PC-9 (cell line): Measurements from ENCODE around the gene CCDC170.

Experiments
- EZH2 ChIP-seq: fragments of 200-600 bp; sonication (generic); IDR thresholded peaks from 2 replicates; pipeline ENCODE4 v1.8.0; 2017; ENCODE audit warnings: antibody characterized with exemption, low read depth
- TF ChIP-seq, protein P1 (sequence below): fragments of 200-600 bp; sonication (generic); conservative IDR thresholded peaks from 2 replicates; pipeline ENCODE4 v1.6.1; 2017; ENCODE audit warnings: mixed run types, antibody characterized with exemption, mild to moderate bottlenecking, moderate library complexity

DNA sequence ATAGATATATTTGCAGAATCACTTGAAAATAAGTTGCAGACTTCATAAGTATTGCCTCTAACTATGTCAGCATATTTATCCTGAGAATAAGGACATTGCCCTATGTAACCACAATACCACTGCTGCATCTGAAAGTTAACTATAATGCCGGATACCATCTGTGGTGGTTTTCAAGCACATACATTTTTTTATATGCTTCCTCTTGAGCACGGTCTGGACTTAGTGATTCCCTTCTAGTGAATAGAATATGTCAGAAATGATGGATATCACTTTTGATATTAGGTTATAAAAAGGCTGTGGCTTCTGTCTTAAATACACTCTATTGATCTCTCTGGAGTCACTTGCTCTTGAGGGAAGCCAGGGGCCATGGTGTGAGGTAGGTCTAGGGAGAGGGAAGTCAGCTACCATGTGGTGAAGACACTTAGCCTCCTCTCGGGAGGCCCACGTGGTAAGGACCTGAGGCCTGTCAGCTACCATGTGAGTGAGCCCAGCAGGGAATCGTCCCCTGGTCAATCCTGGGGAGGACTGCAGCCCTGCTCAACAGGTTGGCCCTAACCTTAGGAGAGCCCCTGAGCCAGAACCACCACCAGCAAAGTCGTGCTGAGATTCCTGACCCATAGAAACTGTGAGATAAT, 57.5 kb downstream of the CCDC170 start:
- TF ChIP-seq, protein P1, sequence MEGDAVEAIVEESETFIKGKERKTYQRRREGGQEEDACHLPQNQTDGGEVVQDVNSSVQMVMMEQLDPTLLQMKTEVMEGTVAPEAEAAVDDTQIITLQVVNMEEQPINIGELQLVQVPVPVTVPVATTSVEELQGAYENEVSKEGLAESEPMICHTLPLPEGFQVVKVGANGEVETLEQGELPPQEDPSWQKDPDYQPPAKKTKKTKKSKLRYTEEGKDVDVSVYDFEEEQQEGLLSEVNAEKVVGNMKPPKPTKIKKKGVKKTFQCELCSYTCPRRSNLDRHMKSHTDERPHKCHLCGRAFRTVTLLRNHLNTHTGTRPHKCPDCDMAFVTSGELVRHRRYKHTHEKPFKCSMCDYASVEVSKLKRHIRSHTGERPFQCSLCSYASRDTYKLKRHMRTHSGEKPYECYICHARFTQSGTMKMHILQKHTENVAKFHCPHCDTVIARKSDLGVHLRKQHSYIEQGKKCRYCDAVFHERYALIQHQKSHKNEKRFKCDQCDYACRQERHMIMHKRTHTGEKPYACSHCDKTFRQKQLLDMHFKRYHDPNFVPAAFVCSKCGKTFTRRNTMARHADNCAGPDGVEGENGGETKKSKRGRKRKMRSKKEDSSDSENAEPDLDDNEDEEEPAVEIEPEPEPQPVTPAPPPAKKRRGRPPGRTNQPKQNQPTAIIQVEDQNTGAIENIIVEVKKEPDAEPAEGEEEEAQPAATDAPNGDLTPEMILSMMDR = no peak
- no peak for TF ChIP-seq EZH2
